HCT116 (cell line): ENCODE results near the gene CDH23.

Source experiments
- ELF1 ChIP-seq: IDR thresholded peaks from 2 replicates; pipeline ENCODE4 v1.6.1; 2012; ENCODE audit warnings: low read depth, borderline replicate concordance
- EZH2phosphoT487 ChIP-seq: fragments of 200-600 bp; IDR thresholded peaks from 2 replicates; pipeline ENCODE4 v1.6.1; 2018; ENCODE audit warnings: antibody characterized with exemption, borderline replicate concordance
- JUND ChIP-seq: IDR thresholded peaks from 2 replicates; pipeline ENCODE4 v1.6.1; 2012
- POLR2A ChIP-seq: IDR thresholded peaks from 2 replicates; pipeline ENCODE4 v1.7.0; 2011; ENCODE audit warnings: borderline replicate concordance; ENCODE audit not compliant: insufficient read depth, insufficient read length; ENCODE audit errors: extremely low read depth
- POLR2AphosphoS5 ChIP-seq: IDR thresholded peaks from 2 replicates; pipeline ENCODE4 v1.6.1; 2011; ENCODE audit warnings: mild to moderate bottlenecking, low read depth, low read length, moderate library complexity
- RAD21 ChIP-seq: IDR thresholded peaks from 2 replicates; pipeline ENCODE4 v1.6.1; 2012; ENCODE audit warnings: low read depth, mild to moderate bottlenecking
- SIN3A ChIP-seq: IDR thresholded peaks from 2 replicates; pipeline ENCODE4 v1.6.1; 2012; ENCODE audit warnings: low read depth
- YY1 ChIP-seq: IDR thresholded peaks from 2 replicates; pipeline ENCODE4 v1.6.1; 2011; ENCODE audit warnings: low read length, low read depth, moderate library complexity, mild to moderate bottlenecking; ENCODE audit not compliant: insufficient replicate concordance; ENCODE audit errors: extremely low read depth
- ZNF274 ChIP-seq: fragments of 200-500 bp; sonication (Bioruptor generic); IDR thresholded peaks from 2 replicates; pipeline ENCODE4 v1.6.1; 2014; ENCODE audit warnings: mild to moderate bottlenecking, low read depth, low read length, inconsistent platforms
- TF ChIP-seq, protein P1 (sequence below), 3 experiments: fragments of 200-600 bp in 1 of 3; sonication (generic) in 1 of 3; IDR thresholded peaks in 2 of 3; conservative IDR thresholded peaks in 1 of 3; 2 replicates each; pipeline ENCODE4 v1.5.1; 2012 to 2017; ENCODE audit warnings: low read depth in 2 of 3, low read length in 2 of 3, antibody characterized with exemption in 1 of 3, borderline replicate concordance in 1 of 3, control low read depth in 1 of 3, mild to moderate bottlenecking in 1 of 3, mixed read lengths in 1 of 3, mixed run types in 1 of 3, moderate library complexity in 1 of 3; ENCODE audit not compliant: insufficient read depth in 1 of 3
- TF ChIP-seq, protein P2 (sequence below): IDR thresholded peaks from 2 replicates; pipeline ENCODE4 v1.6.1; 2012
- TF ChIP-seq, protein P3 (sequence below): IDR thresholded peaks from 2 replicates; pipeline ENCODE4 v1.6.1; 2011; ENCODE audit warnings: mild to moderate bottlenecking, low read length, moderate library complexity; ENCODE audit not compliant: insufficient replicate concordance; ENCODE audit errors: extremely low read depth

DNA sequence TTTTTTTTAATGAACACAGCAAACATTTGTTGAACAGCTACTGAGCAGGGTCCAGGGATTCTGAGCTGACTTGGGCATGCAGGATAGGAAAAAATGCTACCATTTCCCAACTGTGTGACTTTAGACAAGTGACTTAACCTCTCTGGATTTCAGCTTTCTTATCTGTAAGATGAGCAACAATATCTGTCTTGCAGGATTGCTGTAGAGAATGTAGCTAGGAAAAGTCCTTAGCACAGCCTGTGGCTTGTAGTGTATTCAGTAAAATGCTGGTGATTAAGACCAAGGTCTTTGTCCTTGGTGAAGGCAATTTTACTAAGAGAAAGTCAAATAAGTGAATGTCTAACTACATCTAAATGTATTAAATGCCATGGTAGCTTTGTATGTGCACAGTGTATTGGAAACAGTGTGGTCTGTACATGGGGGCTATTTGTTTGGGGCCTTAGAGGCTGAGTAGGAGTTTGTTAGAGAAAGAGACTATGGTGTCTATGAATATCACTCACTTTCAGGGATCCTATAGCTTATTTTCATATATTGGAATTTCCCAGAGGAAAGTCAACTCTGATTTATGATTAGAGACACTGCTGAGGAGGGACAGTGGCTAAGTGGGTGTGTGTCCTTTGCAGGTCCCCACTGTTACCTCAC, 118.9 kb downstream of the CDH23 start:
- TF ChIP-seq POLR2A (no peak), JUND (no peak), POLR2AphosphoS5 (no peak), SIN3A (no peak), RAD21 (no peak), ELF1 (no peak), ZNF274 (no peak), EZH2phosphoT487 (no peak), YY1 (no peak)
- TF ChIP-seq, protein P1, sequence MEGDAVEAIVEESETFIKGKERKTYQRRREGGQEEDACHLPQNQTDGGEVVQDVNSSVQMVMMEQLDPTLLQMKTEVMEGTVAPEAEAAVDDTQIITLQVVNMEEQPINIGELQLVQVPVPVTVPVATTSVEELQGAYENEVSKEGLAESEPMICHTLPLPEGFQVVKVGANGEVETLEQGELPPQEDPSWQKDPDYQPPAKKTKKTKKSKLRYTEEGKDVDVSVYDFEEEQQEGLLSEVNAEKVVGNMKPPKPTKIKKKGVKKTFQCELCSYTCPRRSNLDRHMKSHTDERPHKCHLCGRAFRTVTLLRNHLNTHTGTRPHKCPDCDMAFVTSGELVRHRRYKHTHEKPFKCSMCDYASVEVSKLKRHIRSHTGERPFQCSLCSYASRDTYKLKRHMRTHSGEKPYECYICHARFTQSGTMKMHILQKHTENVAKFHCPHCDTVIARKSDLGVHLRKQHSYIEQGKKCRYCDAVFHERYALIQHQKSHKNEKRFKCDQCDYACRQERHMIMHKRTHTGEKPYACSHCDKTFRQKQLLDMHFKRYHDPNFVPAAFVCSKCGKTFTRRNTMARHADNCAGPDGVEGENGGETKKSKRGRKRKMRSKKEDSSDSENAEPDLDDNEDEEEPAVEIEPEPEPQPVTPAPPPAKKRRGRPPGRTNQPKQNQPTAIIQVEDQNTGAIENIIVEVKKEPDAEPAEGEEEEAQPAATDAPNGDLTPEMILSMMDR (IDR thresholded peaks at IDR 0.05 in 2 of 3, conservative IDR thresholded peaks at IDR 0.05 in 1 of 3; ENCODE audit: borderline replicate concordance in 1 of 3, insufficient read depth in 1 of 3, low read depth in 2 of 3, low read length in 2 of 3) = no peak
- TF ChIP-seq, protein P2, sequence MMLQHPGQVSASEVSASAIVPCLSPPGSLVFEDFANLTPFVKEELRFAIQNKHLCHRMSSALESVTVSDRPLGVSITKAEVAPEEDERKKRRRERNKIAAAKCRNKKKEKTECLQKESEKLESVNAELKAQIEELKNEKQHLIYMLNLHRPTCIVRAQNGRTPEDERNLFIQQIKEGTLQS = no peak
- TF ChIP-seq, protein P3, sequence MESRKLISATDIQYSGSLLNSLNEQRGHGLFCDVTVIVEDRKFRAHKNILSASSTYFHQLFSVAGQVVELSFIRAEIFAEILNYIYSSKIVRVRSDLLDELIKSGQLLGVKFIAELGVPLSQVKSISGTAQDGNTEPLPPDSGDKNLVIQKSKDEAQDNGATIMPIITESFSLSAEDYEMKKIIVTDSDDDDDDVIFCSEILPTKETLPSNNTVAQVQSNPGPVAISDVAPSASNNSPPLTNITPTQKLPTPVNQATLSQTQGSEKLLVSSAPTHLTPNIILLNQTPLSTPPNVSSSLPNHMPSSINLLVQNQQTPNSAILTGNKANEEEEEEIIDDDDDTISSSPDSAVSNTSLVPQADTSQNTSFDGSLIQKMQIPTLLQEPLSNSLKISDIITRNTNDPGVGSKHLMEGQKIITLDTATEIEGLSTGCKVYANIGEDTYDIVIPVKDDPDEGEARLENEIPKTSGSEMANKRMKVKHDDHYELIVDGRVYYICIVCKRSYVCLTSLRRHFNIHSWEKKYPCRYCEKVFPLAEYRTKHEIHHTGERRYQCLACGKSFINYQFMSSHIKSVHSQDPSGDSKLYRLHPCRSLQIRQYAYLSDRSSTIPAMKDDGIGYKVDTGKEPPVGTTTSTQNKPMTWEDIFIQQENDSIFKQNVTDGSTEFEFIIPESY = no peak
